GM21515 (cell line): ENCODE results near the gene NGEF.
"Not testable (repeated sequence)": the region's sequence is repeated elsewhere in the genome, so short reads cannot be mapped to it uniquely, and the experiment has no call there.

Experiments used
- ATAC-seq: cut with Tn5 transposase; IDR thresholded peaks from one replicate; pipeline ENCODE4 v1.9.1; 2021; ENCODE audit not compliant: unreplicated experiment

NGEF gene

GRCh38 chr2:233023007-233023760 lies 10.1 kb upstream of the NGEF start:
- ATAC-seq = no peak

- no peak for ATAC-seq
These were observed 9.5 kb upstream of the NGEF start for GRCh38 chr2:233022561-233022960.

- ATAC-seq = no peak
These were observed 8.7 kb upstream of the NGEF start for GRCh38 chr2:233021771-233022170.

GRCh38 chr2:233020454-233020853 lies 7.4 kb upstream of the NGEF start:
- no peak for ATAC-seq

GRCh38 chr2:233019610-233020009 lies 6.6 kb upstream of the NGEF start:
- ATAC-seq = not testable (repeated sequence)

GRCh38 chr2:233017947-233018346 lies 4.9 kb upstream of the NGEF start:
- no peak for ATAC-seq

GRCh38 chr2:233015019-233015645 lies 2.1 kb upstream of the NGEF start:
- ATAC-seq = no peak

- no peak for ATAC-seq
These were observed 594 bp upstream of the NGEF start for GRCh38 chr2:233013650-233014049.

GRCh38 chr2:233012301-233012971 lies 620 bp downstream of the NGEF start:
- ATAC-seq = no peak

GRCh38 chr2:233011702-233012131 lies 1.3 kb downstream of the NGEF start:
- no peak for ATAC-seq

GRCh38 chr2:233011268-233011650 lies 1.8 kb downstream of the NGEF start:
- ATAC-seq = no peak

GRCh38 chr2:233010569-233011267 lies 2.3 kb downstream of the NGEF start:
- no peak for ATAC-seq

- no peak for ATAC-seq
These were observed 3.4 kb downstream of the NGEF start for GRCh38 chr2:233009661-233010060.

- no peak for ATAC-seq
These were observed 5.3 kb downstream of the NGEF start for GRCh38 chr2:233007739-233008138.

GRCh38 chr2:233007270-233007669 lies 5.8 kb downstream of the NGEF start:
- no peak for ATAC-seq

GRCh38 chr2:233006648-233007047 lies 6.4 kb downstream of the NGEF start:
- no peak for ATAC-seq

GRCh38 chr2:233005096-233005495 lies 8.0 kb downstream of the NGEF start:
- ATAC-seq = no peak

- no peak for ATAC-seq
These were observed 9.1 kb downstream of the NGEF start for GRCh38 chr2:233003658-233004555.

GRCh38 chr2:233002829-233003657 lies 10.0 kb downstream of the NGEF start:
- no peak for ATAC-seq
